Measurements from ENCODE around the gene CYP19A1. TPM values are rescaled to one million over a fixed set of nuclear protein-coding genes. Genes with fewer than 3 reads are reported as not detected.

The CYP19A1 gene
- total and polyA plus RNA-seq, 10 of the 15 experiments (the other 5 are each of a cell fraction or from before 2014, with no cell fraction given) = 0.08 to 1.8 (median 0.70) TPM

DNA sequence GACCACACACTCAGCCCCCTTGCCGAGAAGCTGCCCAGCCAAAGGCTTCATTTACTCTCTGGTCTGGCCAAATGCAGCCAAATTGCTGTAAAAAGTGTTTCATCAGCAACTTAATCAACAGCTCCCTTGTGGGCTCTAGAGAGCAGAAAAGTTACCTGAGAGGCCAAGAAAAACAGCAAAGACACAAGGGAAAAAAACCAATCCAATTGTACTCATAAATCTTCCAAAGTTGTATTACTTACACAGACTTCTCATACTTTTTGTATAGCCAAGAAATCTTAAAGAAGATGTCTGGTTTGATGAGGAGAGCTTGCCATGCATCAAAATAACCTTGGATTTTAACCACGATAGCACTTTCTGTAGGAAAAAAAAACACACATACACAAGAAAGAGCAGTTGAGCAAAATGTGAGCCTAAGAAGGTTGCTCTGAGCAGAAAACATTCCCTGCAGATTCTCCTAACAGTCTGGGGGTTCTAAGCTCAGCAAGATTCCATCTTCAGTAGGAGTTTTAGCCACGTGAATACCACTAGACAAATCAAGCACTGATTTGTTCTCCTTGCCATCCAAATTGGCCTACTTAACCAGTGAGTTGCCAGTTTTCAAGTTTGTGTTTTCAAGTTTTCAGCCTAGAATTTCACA is 120.0 kb downstream of the CYP19A1 start:
- in situ Hi-C loops (cut with MboI) (no loop called here), intact Hi-C loops (cut with micrococcal nuclease; ENCODE audit: unreplicated experiment) (no loop called here)
- RAD21 ChIA-PET (ENCODE audit: unreplicated experiment) = interaction anchor here (0.7 kb wide), 1 partner anchor 12 kb away, joined by 3 read pairs; no protein-coding TSS in a partner anchor
- H3K4me1 ChIP-seq (ENCODE audit: control insufficient read depth, insufficient read depth, low read length) = no peaks in the 10 kb centered on the region
- CTCF ChIA-PET = interaction anchor here (0.6 to 2.1 kb wide), 5 partner anchors 9 to 55 kb away, joined by 3 to 8 read pairs (median 4); no protein-coding TSS in a partner anchor
- no peak for FAIRE-seq
- H3K27me3 ChIP-seq (replicated peaks in 1 of 2; ENCODE audit: control insufficient read depth in 2 of 2, insufficient read depth in 2 of 2, low read length in 1 of 2) = no peaks in the 10 kb centered on the region
- ATAC-seq = no peak
- H3K4me3 ChIP-seq = no peak overlapping the region
- BruUV-seq (replicated peaks) = no TSS peak
- 63% methylated on average over 3 of the region's 3 CpGs for WGBS (ENCODE audit: insufficient coverage, insufficient replicate concordance, low lambda C conversion rate, missing lambda C conversion rate)
- no peaks in the 10 kb centered on the region for H3K9me3 ChIP-seq (replicated peaks; ENCODE audit: control insufficient read depth, insufficient read depth, low read length)
- no peaks in the 10 kb centered on the region for H4K20me1 ChIP-seq (ENCODE audit: control insufficient read depth, insufficient read depth)
- TF ChIP-seq NBN (IDR thresholded peaks at IDR 0.05) = no peak
- no peak for TF ChIP-seq TCF12 (IDR thresholded peaks at IDR 0.05; ENCODE audit: low read depth, low read length)
- SMC1A ChIA-PET (ENCODE audit: uncharacterized antibody, unreplicated experiment) = interaction anchor here (0.9 to 1.7 kb wide), 4 partner anchors 9 to 63 kb away, joined by 3 to 7 read pairs (median 4); no protein-coding TSS in a partner anchor
- no peak for DNase-seq (ENCODE audit: low read depth, low spot score)
- no peak overlapping the region for H3K9ac ChIP-seq (ENCODE audit: control insufficient read depth, insufficient read depth, low read length)
- no peaks in the 10 kb centered on the region for H3K36me3 ChIP-seq (ENCODE audit: control insufficient read depth in 2 of 2, insufficient read depth in 2 of 2, low read length in 1 of 2)
- no peak overlapping the region for H2AFZ ChIP-seq (ENCODE audit: control insufficient read depth, low read depth, low read length)
- H3K79me2 ChIP-seq (ENCODE audit: control insufficient read depth, insufficient read depth, low read length) = no peaks in the 10 kb centered on the region
- H3K4me2 ChIP-seq (ENCODE audit: control insufficient read depth, insufficient read depth) = no peak overlapping the region
- no peak overlapping the region for H3K27ac ChIP-seq (ENCODE audit: control insufficient read depth, insufficient read depth)
- POLR2A ChIA-PET = interaction anchor here (0.5 kb wide), 1 partner anchor 131 kb away, joined by 3 read pairs; no protein-coding TSS in a partner anchor

DNA sequence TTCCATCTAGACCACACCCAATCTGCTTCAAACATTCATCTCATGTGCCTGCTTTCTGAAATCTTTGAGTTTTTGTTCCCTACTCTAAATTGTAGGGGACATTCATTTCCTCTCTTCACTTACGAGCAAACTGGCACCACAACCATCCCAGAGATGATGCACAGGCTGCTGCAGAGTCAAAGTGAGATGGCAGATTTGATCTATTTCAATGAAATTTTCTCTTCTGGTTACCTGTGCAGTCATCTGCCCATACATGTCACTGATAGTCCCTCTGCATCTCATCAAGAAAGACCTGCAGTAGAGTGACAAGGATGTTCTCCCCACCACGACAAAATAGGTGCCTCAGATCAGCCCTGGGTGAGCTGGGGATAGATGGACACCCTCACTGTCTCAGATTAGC is 125.5 kb downstream of the CYP19A1 start:
- no peak for DNase-seq (ENCODE audit: low read depth, low spot score)
- no peak for TF ChIP-seq ATF7 (IDR thresholded peaks at IDR 0.05; ENCODE audit: low read depth)
- TF ChIP-seq HCFC1 (IDR thresholded peaks at IDR 0.05; ENCODE audit: low read length) = no peak
- no peak for TF ChIP-seq SMARCA5 (IDR thresholded peaks at IDR 0.05)
- TF ChIP-seq FOXK2 (IDR thresholded peaks at IDR 0.05) = no peak
- TF ChIP-seq RFX5 (IDR thresholded peaks at IDR 0.05; ENCODE audit: low read depth, low read length) = no peak
- TF ChIP-seq RB1 (IDR thresholded peaks at IDR 0.05; ENCODE audit: borderline replicate concordance) = no peak
- BruUV-seq (replicated peaks) = no TSS peak
- ATAC-seq = no peak
- ChIA-PET SMC1A (ENCODE audit: uncharacterized antibody, unreplicated experiment) (no interaction called here), RAD21 (ENCODE audit: unreplicated experiment) (no interaction called here), POLR2A (no interaction called here), CTCF (interaction anchor here (1.1 kb wide), 1 partner anchor 20 kb away, joined by 5 read pairs; no protein-coding TSS in a partner anchor)
- Histone ChIP-seq H3K27ac (ENCODE audit: control insufficient read depth, insufficient read depth) (no peak overlapping the region), H3K79me2 (ENCODE audit: control insufficient read depth, insufficient read depth, low read length) (no peaks in the 10 kb centered on the region), H3K4me1 (ENCODE audit: control insufficient read depth, insufficient read depth, low read length) (no peaks in the 10 kb centered on the region), H3K9me3 (replicated peaks; ENCODE audit: control insufficient read depth, insufficient read depth, low read length) (no peaks in the 10 kb centered on the region), H3K27me3 (replicated peaks in 1 of 2; ENCODE audit: control insufficient read depth in 2 of 2, insufficient read depth in 2 of 2, low read length in 1 of 2) (no peaks in the 10 kb centered on the region; a peak in 1 of 4 replicates), H2AFZ (ENCODE audit: control insufficient read depth, low read depth, low read length) (no peak overlapping the region), H3K36me3 (ENCODE audit: control insufficient read depth in 2 of 2, insufficient read depth in 2 of 2, low read length in 1 of 2) (no peaks in the 10 kb centered on the region), H4K20me1 (ENCODE audit: control insufficient read depth, insufficient read depth) (no peaks in the 10 kb centered on the region), H3K4me3 (no peak overlapping the region), H3K9ac (ENCODE audit: control insufficient read depth, insufficient read depth, low read length) (no peak overlapping the region), H3K4me2 (ENCODE audit: control insufficient read depth, insufficient read depth) (no peak overlapping the region)
- FAIRE-seq = no peak
- in situ Hi-C loops (cut with MboI) (no loop called here), intact Hi-C loops (cut with micrococcal nuclease; ENCODE audit: unreplicated experiment) (no loop called here)
- WGBS (ENCODE audit: insufficient coverage, insufficient replicate concordance, low lambda C conversion rate, missing lambda C conversion rate) = 31% methylated on average over 2 of the region's 2 CpGs
